Endothelial cell of umbilical vein (primary cell): ENCODE measurements around the gene SPSB2. TPM values are rescaled to one million over a fixed set of nuclear protein-coding genes. Genes with fewer than 3 reads are reported as not detected.

ENCODE experiments used
- BruUV-seq: library from RNA; stranded (reverse); fragments of 400-500 nt; replicated peaks from 2 replicates; lab custom pipeline; 2021; lab: Mats Ljungman, UMichigan
- CTCF ChIA-PET: fragments of 300-600, 350-600 bp; sonication (Branson Sonifier 250); formaldehyde crosslinking; loops from one replicate; lab custom pipeline; 2021; ENCODE audit warnings: antibody characterized with exemption, inconsistent platforms; lab: Charles Lee
- POLR2A ChIA-PET: fragments of 300-600, 350-600 bp; sonication (Branson Sonifier 250); formaldehyde crosslinking; loops from one replicate; lab custom pipeline; 2021; ENCODE audit warnings: antibody characterized with exemption, inconsistent platforms; lab: Charles Lee
- DNase-seq: peaks from one replicate; pipeline ENCODE4 v3.0.0-alpha.2; 2011; ENCODE audit warnings: low read depth, low spot score
- FAIRE-seq: peaks from 2 replicates; lab custom pipeline; 2011; peaks lifted over from hg19 to GRCh38; lab: Jason Lieb, UNC
- H2AFZ ChIP-seq: 2 replicates; pipeline ENCODE4 v1.6.0; 2012; ENCODE audit warnings: low read depth, low read length, control low read depth, inconsistent platforms
- H3K27ac ChIP-seq: 2 replicates; pipeline ENCODE4 v1.5.1; 2011; ENCODE audit warnings: low read depth, mild to moderate bottlenecking, control low read depth, low read length, moderate library complexity; ENCODE audit not compliant: insufficient read depth
- H3K27me3 ChIP-seq, 2 experiments: 2 replicates each; pipeline versions ENCODE4 v1.6.0 to v1.6.1; 2011; ENCODE audit warnings: low read length in 2 of 2, mixed read lengths in 1 of 2; ENCODE audit not compliant: control insufficient read depth in 2 of 2, insufficient read depth in 2 of 2
- H3K36me3 ChIP-seq, 2 experiments: 2 replicates in 1 of 2; 3 replicates in 1 of 2; pipeline ENCODE4 v1.5.1; 2011; ENCODE audit warnings: low read length in 2 of 2, mild to moderate bottlenecking in 1 of 2, moderate library complexity in 1 of 2; ENCODE audit not compliant: control insufficient read depth in 2 of 2, insufficient read depth in 2 of 2; ENCODE audit errors: extremely low read depth in 1 of 2
- H3K4me1 ChIP-seq: 3 replicates; pipeline ENCODE4 v1.5.1; 2011; ENCODE audit warnings: mild to moderate bottlenecking, low read length; ENCODE audit not compliant: control insufficient read depth, insufficient read depth; ENCODE audit errors: extremely low read depth
- H3K4me2 ChIP-seq: 2 replicates; pipeline ENCODE4 v1.6.1; 2011; ENCODE audit warnings: low read length, control low read depth, mixed read lengths; ENCODE audit not compliant: insufficient read depth
- H3K4me3 ChIP-seq, 3 experiments: fragments of 200-600 bp in 1 of 3; sonication (generic), shearing (Covaris generic) in 1 of 3; replicated peaks in 1 of 3; 2 replicates each; pipeline ENCODE4 v1.5.1; 2011 to 2016; ENCODE audit warnings: control low read depth in 3 of 3, low read length in 3 of 3, mild to moderate bottlenecking in 2 of 3, inconsistent platforms in 1 of 3, low read depth in 1 of 3, moderate library complexity in 1 of 3; ENCODE audit not compliant: insufficient read depth in 1 of 3
- H3K79me2 ChIP-seq: 2 replicates; pipeline ENCODE4 v1.6.0; 2012; ENCODE audit warnings: low read length, inconsistent platforms; ENCODE audit not compliant: control insufficient read depth, insufficient read depth
- H3K9ac ChIP-seq: replicated peaks from 2 replicates; pipeline ENCODE3; 2011; ENCODE audit warnings: low read length, control low read depth; ENCODE audit not compliant: insufficient read depth; ENCODE audit errors: extremely low read depth
- H3K9me1 ChIP-seq: replicated peaks from 3 replicates; pipeline ENCODE4 v1.6.0; 2011; ENCODE audit warnings: mild to moderate bottlenecking, low read length; ENCODE audit not compliant: control insufficient read depth, insufficient read depth; ENCODE audit errors: extremely low read depth
- H3K9me3 ChIP-seq: replicated peaks from 2 replicates; pipeline ENCODE4 v1.5.1; 2012; ENCODE audit warnings: low read length, inconsistent platforms; ENCODE audit not compliant: control insufficient read depth, insufficient read depth
- H4K20me1 ChIP-seq: replicated peaks from 2 replicates; pipeline ENCODE3; 2011; ENCODE audit warnings: mild to moderate bottlenecking, low read length; ENCODE audit not compliant: control insufficient read depth, insufficient read depth; ENCODE audit errors: extremely low read depth
- EZH2 ChIP-seq: IDR thresholded peaks from 2 replicates; pipeline ENCODE4 v1.6.1; 2012; ENCODE audit warnings: borderline replicate concordance, low read depth, mild to moderate bottlenecking, moderate library complexity, low read length, inconsistent platforms; ENCODE audit not compliant: severe bottlenecking
- FOS ChIP-seq: IDR thresholded peaks from 2 replicates; pipeline ENCODE4 v1.6.1; 2011; ENCODE audit warnings: mild to moderate bottlenecking, low read length, moderate library complexity, borderline replicate concordance; ENCODE audit not compliant: insufficient read depth
- GATA2 ChIP-seq: IDR thresholded peaks from 2 replicates; pipeline ENCODE4 v1.7.0; 2011; ENCODE audit warnings: low read depth, mild to moderate bottlenecking, moderate library complexity, mixed read lengths, low read length; ENCODE audit not compliant: insufficient read length, insufficient read depth
- JUN ChIP-seq: IDR thresholded peaks from 2 replicates; pipeline ENCODE4 v1.6.1; 2011; ENCODE audit warnings: borderline replicate concordance, low read depth; ENCODE audit not compliant: insufficient read length, insufficient read depth
- MAX ChIP-seq: IDR thresholded peaks from 2 replicates; pipeline ENCODE4 v1.6.1; 2011; ENCODE audit not compliant: insufficient read depth, insufficient read length
- MYC ChIP-seq: IDR thresholded peaks from one replicate; pipeline ENCODE4 v1.6.1; 2011; ENCODE audit warnings: mild to moderate bottlenecking, low read depth, low read length
- POLR2A ChIP-seq: IDR thresholded peaks from 2 replicates; pipeline ENCODE4 v1.6.1; 2012; ENCODE audit warnings: low read depth, mild to moderate bottlenecking, control low read depth, low read length
- POLR2AphosphoS5 ChIP-seq: IDR thresholded peaks from 2 replicates; pipeline ENCODE4 v1.6.1; 2012; ENCODE audit warnings: low read depth, mild to moderate bottlenecking, control low read depth, low read length, moderate library complexity; ENCODE audit not compliant: insufficient read depth
- dilution Hi-C: fragments of 300-500 bp; cut with MboI; formaldehyde crosslinking; loops from one replicate; pipeline ENCODE4 v1.15.0; 2019; ENCODE audit warnings: low sequenced_read_pairs; ENCODE audit not compliant: extremely low pct_ligation_motif_present
- intact Hi-C: fragments of 100-400 bp; cut with micrococcal nuclease; formaldehyde crosslinking; loops from one replicate; pipeline ENCODE4 v1.10.0; 2022
- polyA plus RNA-seq, 4 experiments: library from polyadenylated mRNA; depleted of rRNA in 3 of 4; stranded (reverse) in 3 of 4; unstranded in 1 of 4; fragments of >200 nt; gene quantifications; 2 replicates each; pipeline versions ENCODE4 v1.2.1 to v1.2.3, GENCODE V29; 2011 to 2012; ENCODE audit warnings: missing spikeins in 1 of 4
- total RNA-seq: library from RNA; stranded (reverse); gene quantifications from 2 replicates; pipeline ENCODE4 v1.2.3, GENCODE V29; 2021
- TF ChIP-seq, protein P1 (sequence below), 2 donors: IDR thresholded peaks; 1 replicate in 1 of 2; 2 replicates in 1 of 2; pipeline ENCODE4 v1.5.1; 2011; ENCODE audit warnings: low read length in 2 of 2, mild to moderate bottlenecking in 2 of 2, moderate library complexity in 2 of 2, control low read depth in 1 of 2, inconsistent platforms in 1 of 2, low read depth in 1 of 2; ENCODE audit not compliant: insufficient read depth in 1 of 2; ENCODE audit errors: extremely low read depth in 1 of 2

The SPSB2 gene
- total and polyA plus RNA-seq, 2 donors (not counting 3 experiments of a cell fraction or from before 2014, with no cell fraction given), result 3.8 to 6.9 TPM

DNA sequence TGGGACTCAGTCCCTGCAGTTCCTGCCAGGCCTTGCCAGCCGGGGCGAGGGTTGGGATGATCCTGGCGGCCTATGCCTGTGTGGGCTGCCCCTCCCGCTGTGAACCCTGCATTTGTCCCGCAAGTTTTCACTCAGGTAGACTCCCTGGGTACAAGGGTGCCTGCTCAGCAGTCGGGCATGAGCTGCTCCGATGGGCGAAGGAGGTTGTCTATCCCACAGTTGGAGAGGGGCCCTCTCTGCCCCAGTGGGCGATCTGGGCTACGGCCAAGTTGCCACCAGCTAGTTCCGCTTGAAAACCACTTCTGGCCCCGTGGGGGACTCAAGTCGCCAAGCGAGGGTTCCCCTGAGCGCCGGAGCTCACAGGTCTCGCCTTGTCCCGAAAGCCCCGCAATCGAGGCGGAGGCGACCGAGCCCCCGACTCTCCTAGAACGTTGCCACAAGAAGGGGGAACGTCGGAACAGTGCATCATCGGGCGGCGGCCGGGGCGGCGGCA lies 6.1 kb downstream of the SPSB2 start:
- BruUV-seq, result TSS peak; percentile 45
- ChIA-PET CTCF (interaction anchor here (0.8 to 3.2 kb wide), 5 partner anchors 15 to 114 kb away, joined by 3 to 30 read pairs (median 3); partner anchors contain the start of genes CDCA3, MLF2 and USP5), POLR2A (interaction anchor here (0.6 to 2.4 kb wide), 18 partner anchors 8 to 794 kb away, joined by 3 to 48 read pairs (median 4); partner anchors contain the start of genes C12orf57, CDCA3, LRRC23 and MLF2)
- DNase-seq (no peak), FAIRE-seq (no peak)
- Histone ChIP-seq H3K9me3 (no peaks in the 10 kb centered on the region), H3K4me3 (peak overlapping the region; percentile 32 to 95 (median 45)), H3K4me1 (peaks cover 27% of the 10 kb centered on the region), H3K27me3 (no peaks in the 10 kb centered on the region), H2AFZ (peak overlapping the region; percentile 68), H4K20me1 (no peaks in the 10 kb centered on the region), H3K4me2 (peak overlapping the region; percentile 73), H3K79me2 (peaks cover 34% of the 10 kb centered on the region), H3K27ac (peak overlapping the region; percentile 43), H3K9ac (peak overlapping the region; percentile 57), H3K36me3 (peaks cover 2 to 37% of the 10 kb centered on the region in 2 experiments), H3K9me1 (no peaks in the 10 kb centered on the region)
- TF ChIP-seq JUN (no peak), MAX (no peak), POLR2A (no peak), FOS (no peak), GATA2 (no peak), POLR2AphosphoS5 (no peak), MYC (no peak), EZH2 (no peak)
- TF ChIP-seq, protein P1, sequence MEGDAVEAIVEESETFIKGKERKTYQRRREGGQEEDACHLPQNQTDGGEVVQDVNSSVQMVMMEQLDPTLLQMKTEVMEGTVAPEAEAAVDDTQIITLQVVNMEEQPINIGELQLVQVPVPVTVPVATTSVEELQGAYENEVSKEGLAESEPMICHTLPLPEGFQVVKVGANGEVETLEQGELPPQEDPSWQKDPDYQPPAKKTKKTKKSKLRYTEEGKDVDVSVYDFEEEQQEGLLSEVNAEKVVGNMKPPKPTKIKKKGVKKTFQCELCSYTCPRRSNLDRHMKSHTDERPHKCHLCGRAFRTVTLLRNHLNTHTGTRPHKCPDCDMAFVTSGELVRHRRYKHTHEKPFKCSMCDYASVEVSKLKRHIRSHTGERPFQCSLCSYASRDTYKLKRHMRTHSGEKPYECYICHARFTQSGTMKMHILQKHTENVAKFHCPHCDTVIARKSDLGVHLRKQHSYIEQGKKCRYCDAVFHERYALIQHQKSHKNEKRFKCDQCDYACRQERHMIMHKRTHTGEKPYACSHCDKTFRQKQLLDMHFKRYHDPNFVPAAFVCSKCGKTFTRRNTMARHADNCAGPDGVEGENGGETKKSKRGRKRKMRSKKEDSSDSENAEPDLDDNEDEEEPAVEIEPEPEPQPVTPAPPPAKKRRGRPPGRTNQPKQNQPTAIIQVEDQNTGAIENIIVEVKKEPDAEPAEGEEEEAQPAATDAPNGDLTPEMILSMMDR (IDR thresholded peaks at IDR 0.05; ENCODE audit: extremely low read depth in 1 of 2, insufficient read depth in 1 of 2, low read depth in 1 of 2, low read length in 2 of 2), result no peak
- dilution Hi-C loops, result no loop called here
- intact Hi-C loops, result no loop called here
